Activated CD8-positive, alpha-beta memory T cell treated with anti-CD3 and anti-CD28 coated beads, Interleukin-2, amount 50 U/mL, for 48 hours (primary cell): ENCODE results near the gene SLIT1.

Source experiments
- DNase-seq: peaks from one replicate; pipeline ENCODE4 v3.0.0-alpha.2; 2020

SLIT1 gene

GRCh38 chr10:97018251-97019212 is 167.2 kb downstream of the SLIT1 start:
- no peak for DNase-seq

DNA sequence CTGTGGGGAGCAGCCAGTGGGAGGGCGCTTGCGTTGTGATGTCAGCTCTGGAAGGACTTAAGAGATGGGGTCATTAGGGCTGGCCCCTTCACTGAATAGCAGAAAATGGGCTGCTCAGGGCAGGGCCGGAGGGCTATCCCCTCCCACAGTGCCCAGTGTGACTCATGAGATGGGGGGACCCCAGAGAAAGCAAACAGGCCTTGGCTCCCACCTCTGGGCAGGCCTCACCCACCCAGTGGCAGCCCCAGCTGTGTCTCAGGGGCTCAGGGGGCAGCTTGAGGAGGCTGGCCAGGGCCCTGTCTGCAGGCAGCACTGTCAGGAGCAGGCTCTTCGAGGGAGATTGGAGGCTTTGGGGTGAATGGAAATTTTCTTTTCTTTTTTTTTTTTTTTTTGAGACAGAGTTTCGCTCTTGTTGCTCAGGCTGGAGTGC is 168.3 kb downstream of the SLIT1 start:
- no peak for DNase-seq

DNA sequence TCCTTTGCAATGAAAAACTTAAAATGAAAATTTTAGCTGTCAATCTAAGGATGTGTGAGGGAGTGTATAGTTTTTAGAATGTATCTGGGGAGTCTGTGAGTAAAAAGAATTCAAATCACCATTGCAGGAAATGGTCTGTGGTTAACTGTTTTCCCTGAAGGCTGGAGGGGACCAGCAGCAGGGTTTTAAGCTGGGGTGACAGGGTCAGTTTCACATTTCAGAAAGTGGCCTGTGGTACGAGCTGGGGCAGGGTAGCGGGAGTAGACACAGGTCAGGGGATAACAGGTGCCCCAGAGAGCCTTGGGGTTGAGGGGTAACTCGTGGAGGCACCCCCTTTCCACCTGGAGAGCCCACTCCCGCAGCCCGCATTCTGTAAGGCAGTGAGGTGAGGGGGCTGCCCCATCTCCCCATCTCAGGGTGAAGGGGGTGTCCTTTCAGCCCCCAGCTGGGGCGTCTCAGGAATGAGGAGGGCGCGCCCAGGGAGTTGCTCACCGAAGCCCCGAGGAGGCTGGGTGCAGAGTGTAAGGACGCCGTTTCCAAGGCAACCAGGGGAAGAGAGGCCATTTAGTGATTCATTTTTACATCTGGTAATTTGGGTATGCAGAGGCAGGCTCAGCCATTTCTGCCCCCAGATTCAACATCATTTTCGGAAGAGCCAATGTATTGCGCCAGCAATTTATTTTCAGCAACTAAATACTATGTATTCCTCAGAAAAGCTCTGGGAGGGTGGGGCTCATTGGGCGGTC is 168.9 kb downstream of the SLIT1 start:
- DNase-seq, result peak; percentile 71

DNA sequence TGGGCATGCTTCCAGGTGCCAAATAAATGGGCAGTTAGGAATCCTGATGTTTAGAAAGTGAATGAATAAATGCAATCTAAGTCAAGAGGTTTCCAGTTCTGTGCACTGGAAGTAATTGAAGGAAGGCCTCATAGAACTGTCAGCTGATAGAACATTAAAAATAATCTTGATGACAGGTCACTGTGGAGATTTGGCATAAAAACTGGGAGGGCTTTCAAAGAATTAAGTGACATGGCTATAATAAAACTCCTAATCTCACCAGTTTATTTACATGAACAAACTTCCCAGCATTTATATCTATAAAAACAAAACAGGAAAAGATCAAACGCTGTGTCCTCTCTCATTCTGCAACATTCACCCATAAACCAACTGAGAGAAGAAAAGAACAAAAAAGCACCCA is 170.5 kb downstream of the SLIT1 start:
- DNase-seq, result no peak

DNA sequence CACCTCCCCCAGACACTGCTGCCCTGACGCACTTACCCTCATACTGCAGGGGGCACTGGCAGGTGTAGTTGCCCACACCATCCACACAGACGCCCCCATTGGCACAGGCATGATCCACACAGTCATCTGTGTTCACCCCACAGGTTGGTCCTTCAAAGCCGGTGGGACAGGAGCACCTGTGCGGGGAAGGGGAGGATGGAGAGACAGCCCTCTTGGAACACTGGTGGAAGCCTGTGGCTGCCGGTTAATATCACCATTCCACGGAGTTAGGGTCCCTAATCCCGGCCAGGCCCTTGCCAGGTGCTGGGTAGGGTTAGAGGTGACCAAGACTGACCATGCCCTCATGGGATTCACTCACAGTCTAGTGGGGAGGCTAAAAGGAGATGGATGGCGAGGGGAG is 171.8 kb downstream of the SLIT1 start:
- DNase-seq, result no peak

DNA sequence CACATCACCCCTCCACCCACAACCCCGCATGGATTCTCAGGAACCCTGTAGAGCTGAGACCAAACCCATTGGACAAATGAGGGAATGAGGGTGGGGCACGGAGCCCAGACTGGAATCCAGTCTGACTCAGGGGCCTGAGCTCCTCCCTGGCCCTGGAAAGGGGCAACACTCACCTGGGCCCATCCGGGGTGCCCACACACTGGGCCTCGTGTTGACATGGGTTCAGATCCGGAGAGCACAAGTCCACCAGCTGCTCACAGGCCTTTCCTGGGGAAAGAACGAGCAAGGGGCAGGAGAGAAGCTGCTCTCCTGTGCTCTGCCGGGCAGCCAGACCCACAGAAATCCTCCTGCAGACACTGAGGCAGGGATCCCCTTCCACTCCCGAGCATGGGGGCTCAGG is 172.2 kb downstream of the SLIT1 start:
- no peak for DNase-seq

- DNase-seq, result no peak
Measured at GRCh38 chr10:97012470-97012869, 173.3 kb downstream of the SLIT1 start.

- peak; percentile 40 for DNase-seq
Measured at GRCh38 chr10:97011397-97011796, 174.4 kb downstream of the SLIT1 start.

DNA sequence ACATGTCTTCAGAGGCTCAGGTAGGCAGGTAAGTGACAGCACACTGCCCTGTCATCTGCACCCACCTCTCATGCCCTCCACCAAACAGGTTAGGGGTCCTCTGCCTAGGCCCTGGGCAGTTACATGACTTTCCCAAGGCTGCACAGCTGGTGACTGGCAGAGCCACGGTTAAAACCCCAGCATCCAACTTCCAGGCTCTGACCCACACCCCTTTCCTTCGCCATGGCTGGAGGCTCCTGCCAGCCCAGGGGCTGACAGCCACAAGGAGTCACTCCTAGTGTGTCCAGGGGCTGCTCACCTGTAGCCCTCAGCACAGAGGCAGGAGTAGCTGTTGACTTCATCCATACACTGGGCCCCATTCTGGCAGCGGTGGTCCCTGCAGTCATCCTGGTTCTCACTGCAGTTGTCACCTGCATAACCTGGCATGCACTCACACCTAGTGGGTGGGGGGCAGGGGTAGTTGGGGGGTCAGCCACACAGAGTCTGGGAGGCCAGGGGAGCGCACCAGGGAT is 175.0 kb downstream of the SLIT1 start:
- no peak for DNase-seq

DNA sequence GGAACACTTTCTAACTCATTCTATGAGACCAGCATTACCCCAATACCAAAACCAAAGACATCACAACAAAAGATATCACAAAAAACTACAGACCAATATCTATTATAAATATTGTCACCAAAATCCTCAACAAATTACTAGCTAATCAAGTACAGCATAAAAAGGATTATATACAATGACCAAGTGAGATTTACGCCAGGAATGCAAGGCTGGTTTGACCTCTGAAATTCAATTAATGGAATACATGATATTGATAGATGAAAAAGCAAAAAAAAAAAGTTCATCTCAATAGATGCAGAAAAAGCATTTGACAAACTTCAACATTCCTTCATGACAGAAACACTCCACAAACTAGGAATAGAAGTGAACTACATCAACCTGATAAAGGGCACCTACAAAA is 178.3 kb downstream of the SLIT1 start:
- DNase-seq, result no peak

DNA sequence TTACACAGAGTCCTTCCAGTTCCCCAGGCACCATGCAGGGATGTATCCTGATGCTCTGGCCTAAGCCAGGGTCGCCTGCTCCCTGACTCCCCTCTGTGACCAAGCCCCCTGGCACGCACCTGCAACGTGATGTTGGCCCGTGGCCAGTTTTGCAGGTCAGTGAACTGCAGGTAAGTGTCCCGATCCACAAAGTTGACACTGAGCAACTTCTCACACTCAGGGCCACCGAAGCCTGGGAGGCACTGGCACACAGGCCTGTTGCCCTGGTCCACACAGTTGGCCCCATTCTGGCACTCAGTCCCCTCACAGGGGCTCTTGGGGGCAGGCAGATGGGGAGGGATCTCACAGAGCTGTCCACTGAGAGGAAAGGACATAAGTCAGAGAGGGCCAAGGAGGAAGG is 179.4 kb downstream of the SLIT1 start:
- peak; percentile 39 for DNase-seq

- DNase-seq, result no peak
Measured at GRCh38 chr10:97005349-97005748, 180.4 kb downstream of the SLIT1 start.

DNA sequence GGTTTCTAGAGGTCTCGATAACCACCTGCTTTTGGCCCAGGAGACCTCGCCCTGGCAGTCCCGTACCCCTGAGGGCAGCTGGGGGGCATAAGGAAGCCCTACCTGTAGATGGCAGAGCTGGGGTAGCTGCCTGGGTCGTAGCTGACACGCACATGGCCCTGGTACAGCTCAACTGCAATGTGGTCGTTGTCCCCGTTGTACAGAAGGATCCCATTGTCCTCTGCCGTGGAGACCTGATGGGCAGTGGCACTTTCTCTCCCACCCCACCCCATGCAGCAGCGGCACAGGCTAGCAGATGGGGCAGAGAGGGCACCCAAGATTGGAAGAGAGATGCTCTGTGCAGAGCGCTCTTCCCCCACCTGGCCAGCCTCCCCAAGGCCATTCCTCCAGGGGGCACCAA is 181.2 kb downstream of the SLIT1 start:
- DNase-seq, result no peak

- DNase-seq, result no peak
Measured at GRCh38 chr10:97003804-97004201, 182.0 kb downstream of the SLIT1 start.

- no peak for DNase-seq
Measured at GRCh38 chr10:97003151-97003803, 182.5 kb downstream of the SLIT1 start.

GRCh38 chr10:97002670-97003069 is 183.1 kb downstream of the SLIT1 start:
- DNase-seq, result no peak

DNA sequence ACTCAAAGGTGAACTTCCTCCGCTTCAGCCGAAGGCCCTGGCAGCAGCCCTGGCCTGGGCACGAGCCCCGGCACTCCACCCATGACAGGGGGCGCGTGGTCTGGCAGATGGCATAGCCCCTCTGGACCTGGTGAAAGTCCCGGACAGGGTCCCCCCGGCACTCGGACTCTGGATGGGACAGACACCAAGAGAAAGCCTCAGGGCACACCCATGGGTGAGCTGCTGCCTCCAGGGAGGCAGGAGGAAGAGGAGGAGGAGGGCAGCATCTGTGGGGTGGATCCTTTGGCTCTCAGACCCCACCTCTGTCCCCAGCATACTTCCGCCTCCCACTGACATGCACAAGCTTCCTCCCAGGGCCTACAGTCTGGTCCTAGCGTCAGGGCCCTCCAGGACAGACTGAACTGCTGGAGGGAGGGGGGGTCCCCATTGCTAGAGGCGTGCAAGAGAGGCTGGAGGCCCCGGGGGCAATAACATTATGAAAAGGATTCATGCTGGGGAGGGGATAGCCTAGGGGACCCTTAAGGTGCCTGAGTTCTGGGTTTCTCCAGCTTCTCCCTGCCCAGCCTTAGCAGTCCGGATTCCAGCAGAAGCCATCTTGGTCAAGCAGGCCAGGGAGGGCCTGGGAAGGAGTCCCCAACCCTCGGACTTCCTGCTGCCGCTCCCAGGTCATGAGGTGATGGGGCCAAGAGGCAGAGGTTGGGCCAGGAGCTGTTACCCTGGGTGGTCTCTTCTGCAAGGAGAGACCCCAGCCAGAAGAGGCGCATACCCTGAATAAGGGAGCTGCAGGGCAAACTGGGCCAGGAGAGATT is 184.4 kb downstream of the SLIT1 start:
- no peak for DNase-seq

DNA sequence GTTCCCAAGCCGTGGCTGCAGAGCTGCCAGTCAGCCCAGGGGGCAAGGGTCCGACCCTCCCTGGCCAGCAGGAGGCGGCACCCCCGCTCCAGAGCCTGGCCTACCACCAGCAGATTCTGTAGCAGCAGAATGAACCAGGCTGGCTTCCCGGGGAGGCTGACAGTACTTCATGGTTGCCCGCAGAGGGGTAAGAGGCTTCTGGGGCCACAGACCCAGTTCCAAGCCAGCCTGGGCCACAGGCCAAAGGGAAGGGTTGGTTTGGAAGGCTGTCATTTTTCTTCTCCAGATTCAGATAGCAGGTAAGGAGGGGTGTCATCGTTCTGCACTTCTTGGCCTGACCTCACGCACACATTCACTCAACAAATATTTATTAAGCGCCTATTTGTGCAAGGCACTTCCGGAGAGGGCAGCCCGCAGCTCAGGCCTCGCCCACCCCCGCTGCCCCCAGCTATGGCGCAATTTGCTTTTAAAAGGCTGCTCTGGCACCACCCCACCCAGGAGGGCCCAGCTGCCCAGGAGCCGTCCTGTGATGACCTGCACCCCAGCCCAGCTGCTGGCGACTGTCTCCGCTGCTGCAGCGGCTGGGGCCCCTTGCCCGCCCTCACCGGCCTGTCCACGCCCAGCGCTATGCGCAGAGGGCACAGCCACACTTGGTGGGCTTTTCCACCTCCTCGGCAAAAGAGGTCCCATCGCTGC is 185.1 kb downstream of the SLIT1 start:
- no peak for DNase-seq

- no peak for DNase-seq
Measured at GRCh38 chr10:96999987-97000386, 185.8 kb downstream of the SLIT1 start.

DNA sequence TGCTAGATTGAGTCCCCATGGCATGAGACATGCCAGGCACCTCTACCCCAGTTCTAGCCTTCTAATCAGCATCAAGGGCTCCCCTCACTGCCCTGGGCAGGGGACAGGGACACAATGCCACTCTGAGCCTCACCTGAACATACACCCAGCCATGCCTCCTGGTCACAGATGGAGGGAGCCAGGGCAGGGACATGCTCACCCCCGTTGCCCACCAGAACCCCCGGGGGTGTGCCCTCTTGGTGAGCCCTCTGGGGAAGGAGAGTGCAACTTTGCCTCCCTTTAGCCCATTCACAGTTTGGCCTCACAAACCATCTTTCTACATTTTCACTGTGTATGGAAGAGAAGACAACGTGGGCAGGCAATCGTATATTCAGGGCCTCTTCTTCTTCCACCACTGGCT is 186.4 kb downstream of the SLIT1 start:
- no peak for DNase-seq

- no peak for DNase-seq
Measured at GRCh38 chr10:96998329-96998888, 187.3 kb downstream of the SLIT1 start.
